ACC112 (cell line): ENCODE results near the gene CNTN4.

ENCODE experiments used
- H2AFZ ChIP-seq: fragments of 200-600 bp; sonication (generic); one replicate; pipeline ENCODE4 v1.6.0; 2017; ENCODE audit warnings: antibody characterized with exemption, low read length; ENCODE audit not compliant: unreplicated experiment
- H3K27ac ChIP-seq: fragments of 200-600 bp; sonication (generic); 2 replicates; pipeline ENCODE4 v1.5.1; 2014; ENCODE audit warnings: low read depth, mild to moderate bottlenecking, antibody characterized with exemption, low read length, moderate library complexity
- H3K27me3 ChIP-seq: fragments of 200-600 bp; sonication (generic); 2 replicates; pipeline ENCODE4 v1.6.1; 2014; ENCODE audit warnings: mild to moderate bottlenecking, antibody characterized with exemption, low read length, moderate library complexity, mixed read lengths; ENCODE audit not compliant: insufficient read depth
- H3K36me3 ChIP-seq: fragments of 200-600 bp; sonication (generic); 2 replicates; pipeline ENCODE4 v1.6.1; 2016; ENCODE audit warnings: mild to moderate bottlenecking, antibody characterized with exemption, low read length, moderate library complexity, mixed read lengths; ENCODE audit not compliant: insufficient read depth
- H3K4me1 ChIP-seq: fragments of 200-600 bp; sonication (generic); one replicate; pipeline ENCODE4 v1.6.1; 2016; ENCODE audit warnings: low read length, mixed read lengths; ENCODE audit not compliant: insufficient read depth, unreplicated experiment, control insufficient read depth
- H3K4me3 ChIP-seq: fragments of 200-600 bp; sonication (generic); 2 replicates; pipeline ENCODE4 v1.5.1; 2014; ENCODE audit warnings: mild to moderate bottlenecking, low read depth, low read length
- H3K79me2 ChIP-seq: fragments of 200-600 bp; sonication (generic); one replicate; pipeline ENCODE4 v1.6.0; 2016; ENCODE audit warnings: low read length; ENCODE audit not compliant: control insufficient read depth, unreplicated experiment, insufficient read depth

Gene CNTN4

GRCh38 chr3:2148561-2149340 is 50.1 kb downstream of the CNTN4 start:
- no peak overlapping the region for H3K27ac ChIP-seq
- no peaks in the 10 kb centered on the region for H3K36me3 ChIP-seq
- no peaks in the 10 kb centered on the region for H3K4me1 ChIP-seq
- H3K4me3 ChIP-seq, result no peak overlapping the region
- no peaks in the 10 kb centered on the region for H3K79me2 ChIP-seq
- H3K27me3 ChIP-seq, result no peaks in the 10 kb centered on the region
- no peak overlapping the region for H2AFZ ChIP-seq

GRCh38 chr3:2153053-2153452 is 54.4 kb downstream of the CNTN4 start:
- Histone ChIP-seq H3K36me3 (no peaks in the 10 kb centered on the region), H3K4me1 (no peaks in the 10 kb centered on the region), H3K27me3 (no peaks in the 10 kb centered on the region), H3K79me2 (no peaks in the 10 kb centered on the region), H3K4me3 (no peak overlapping the region), H3K27ac (no peak overlapping the region), H2AFZ (no peak overlapping the region)

GRCh38 chr3:2153547-2153946 is 54.9 kb downstream of the CNTN4 start:
- H3K4me3 ChIP-seq, result no peak overlapping the region
- no peak overlapping the region for H3K27ac ChIP-seq
- no peaks in the 10 kb centered on the region for H3K27me3 ChIP-seq
- no peaks in the 10 kb centered on the region for H3K36me3 ChIP-seq
- H3K4me1 ChIP-seq, result no peaks in the 10 kb centered on the region
- H2AFZ ChIP-seq, result no peak overlapping the region
- no peaks in the 10 kb centered on the region for H3K79me2 ChIP-seq

DNA sequence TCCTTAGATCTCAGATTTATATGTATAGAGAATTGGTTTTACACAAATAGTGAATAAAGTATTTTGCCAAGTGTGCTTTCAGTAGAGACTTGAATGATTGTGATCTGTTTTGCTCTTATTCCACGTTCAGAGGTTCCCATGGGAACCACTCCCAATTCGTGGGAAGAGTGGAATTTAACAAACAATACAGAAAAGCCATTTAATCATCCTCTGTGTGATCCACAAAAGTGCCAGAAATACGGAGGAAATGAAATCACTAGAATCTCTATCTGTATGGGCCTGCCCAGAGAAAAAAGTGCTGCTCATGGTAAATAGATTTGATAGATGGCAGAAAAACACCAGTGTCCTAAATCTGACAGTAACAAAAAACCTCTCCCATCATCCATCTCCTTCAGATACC is 56.0 kb downstream of the CNTN4 start:
- H3K27ac ChIP-seq, result no peak overlapping the region
- H3K4me1 ChIP-seq, result no peaks in the 10 kb centered on the region
- no peaks in the 10 kb centered on the region for H3K27me3 ChIP-seq

DNA sequence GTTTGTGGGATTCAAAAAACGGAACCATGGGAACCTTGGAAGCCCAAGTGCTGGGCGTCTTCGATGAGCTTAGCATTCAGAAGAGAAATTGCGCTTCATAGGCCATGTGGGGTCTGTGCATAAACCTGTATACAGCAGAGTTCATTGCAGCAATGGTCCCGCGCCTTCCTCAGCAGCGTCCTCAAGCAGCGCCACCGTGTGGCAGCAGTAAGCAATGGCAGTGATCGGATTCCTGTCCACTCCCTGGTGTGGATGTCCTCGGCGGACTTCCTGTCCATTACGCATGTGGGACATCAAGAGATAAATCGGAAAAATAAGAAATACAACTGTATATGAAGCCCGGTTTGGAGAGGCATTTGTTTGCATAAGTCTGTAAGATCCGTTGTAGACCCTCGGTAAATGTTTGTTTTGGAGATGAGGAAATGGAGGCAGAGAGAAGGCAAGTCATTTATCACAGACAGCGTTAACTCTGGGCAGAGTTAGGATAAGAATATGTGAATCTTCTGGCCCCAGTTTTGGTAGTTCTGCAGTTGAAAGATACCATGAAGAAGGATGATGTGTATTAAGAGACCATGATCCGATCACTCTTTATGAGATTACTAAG is 57.7 kb downstream of the CNTN4 start:
- Histone ChIP-seq H2AFZ (no peak overlapping the region), H3K27ac (no peak overlapping the region), H3K4me1 (no peaks in the 10 kb centered on the region), H3K79me2 (no peaks in the 10 kb centered on the region), H3K27me3 (no peaks in the 10 kb centered on the region), H3K4me3 (no peak overlapping the region), H3K36me3 (no peaks in the 10 kb centered on the region)

More for the DNA sequence above, 56.0 kb downstream of the CNTN4 start:
- Histone ChIP-seq H3K79me2 (no peaks in the 10 kb centered on the region), H3K36me3 (no peaks in the 10 kb centered on the region), H2AFZ (no peak overlapping the region), H3K4me3 (no peak overlapping the region)

DNA sequence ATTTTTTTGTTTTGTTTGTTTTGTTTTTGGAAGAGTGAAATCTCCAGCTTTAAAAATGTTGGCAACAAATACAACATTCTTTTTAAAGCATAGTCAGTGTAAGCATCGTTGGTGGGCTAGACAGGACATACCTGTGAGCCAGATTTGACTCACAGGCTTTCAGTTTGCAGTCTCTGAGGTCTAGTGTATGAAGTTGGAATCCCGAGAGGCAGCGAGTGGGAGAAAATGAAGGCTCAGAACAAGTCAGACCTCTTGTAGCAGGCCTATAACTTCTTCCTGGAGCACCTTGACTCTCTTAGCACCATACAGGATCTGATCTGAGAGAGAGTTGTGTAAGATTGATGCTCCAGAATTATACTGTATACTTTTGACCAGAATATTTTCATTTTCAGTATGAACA is 60.2 kb downstream of the CNTN4 start:
- Histone ChIP-seq H2AFZ (no peak overlapping the region), H3K4me1 (no peaks in the 10 kb centered on the region), H3K27ac (no peak overlapping the region), H3K27me3 (no peaks in the 10 kb centered on the region), H3K36me3 (no peaks in the 10 kb centered on the region), H3K79me2 (no peaks in the 10 kb centered on the region), H3K4me3 (no peak overlapping the region)

GRCh38 chr3:2166552-2166951 is 67.9 kb downstream of the CNTN4 start:
- no peaks in the 10 kb centered on the region for H3K36me3 ChIP-seq
- no peaks in the 10 kb centered on the region for H3K79me2 ChIP-seq
- H3K27ac ChIP-seq, result no peak overlapping the region
- no peaks in the 10 kb centered on the region for H3K4me1 ChIP-seq
- no peaks in the 10 kb centered on the region for H3K27me3 ChIP-seq
- no peak overlapping the region for H3K4me3 ChIP-seq
- H2AFZ ChIP-seq, result no peak overlapping the region

DNA sequence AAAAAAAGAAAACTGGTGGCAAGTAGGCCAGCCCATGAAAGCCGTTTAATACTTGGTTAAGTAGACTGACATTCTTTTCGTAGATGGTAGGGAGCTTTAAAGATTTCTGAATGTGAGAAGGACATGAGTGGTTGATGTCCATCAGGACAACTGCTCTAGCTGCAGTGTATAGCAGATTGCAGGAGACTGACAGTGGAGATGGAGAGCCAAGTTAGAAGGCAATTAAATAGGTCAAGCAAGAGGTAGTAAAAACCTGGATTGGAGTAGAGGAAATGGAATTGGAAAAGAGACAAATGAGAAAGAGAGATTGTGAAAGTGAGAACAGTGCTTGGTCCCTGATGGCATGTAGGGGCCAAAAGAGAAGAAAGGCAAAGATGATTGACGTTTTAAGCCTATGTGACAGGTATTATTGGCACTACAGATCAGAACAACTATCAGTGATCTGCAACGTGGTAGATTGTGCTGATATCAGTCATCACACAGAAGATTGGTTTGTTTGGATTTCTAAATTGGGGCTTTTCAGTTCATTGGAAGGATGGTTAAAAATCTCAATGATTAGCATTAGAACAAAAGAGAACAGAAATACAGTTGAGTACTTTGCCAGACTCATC is 74.0 kb downstream of the CNTN4 start:
- no peak overlapping the region for H3K4me3 ChIP-seq
- H3K79me2 ChIP-seq, result no peaks in the 10 kb centered on the region
- H3K4me1 ChIP-seq, result no peaks in the 10 kb centered on the region
- no peaks in the 10 kb centered on the region for H3K27me3 ChIP-seq
- H3K36me3 ChIP-seq, result no peaks in the 10 kb centered on the region
- H2AFZ ChIP-seq, result no peak overlapping the region
- no peak overlapping the region for H3K27ac ChIP-seq

GRCh38 chr3:2180634-2181033 is 82.0 kb downstream of the CNTN4 start:
- Histone ChIP-seq H3K27me3 (no peaks in the 10 kb centered on the region), H3K4me3 (no peak overlapping the region), H3K36me3 (no peaks in the 10 kb centered on the region), H2AFZ (no peak overlapping the region), H3K27ac (no peak overlapping the region), H3K4me1 (no peaks in the 10 kb centered on the region), H3K79me2 (no peaks in the 10 kb centered on the region)

DNA sequence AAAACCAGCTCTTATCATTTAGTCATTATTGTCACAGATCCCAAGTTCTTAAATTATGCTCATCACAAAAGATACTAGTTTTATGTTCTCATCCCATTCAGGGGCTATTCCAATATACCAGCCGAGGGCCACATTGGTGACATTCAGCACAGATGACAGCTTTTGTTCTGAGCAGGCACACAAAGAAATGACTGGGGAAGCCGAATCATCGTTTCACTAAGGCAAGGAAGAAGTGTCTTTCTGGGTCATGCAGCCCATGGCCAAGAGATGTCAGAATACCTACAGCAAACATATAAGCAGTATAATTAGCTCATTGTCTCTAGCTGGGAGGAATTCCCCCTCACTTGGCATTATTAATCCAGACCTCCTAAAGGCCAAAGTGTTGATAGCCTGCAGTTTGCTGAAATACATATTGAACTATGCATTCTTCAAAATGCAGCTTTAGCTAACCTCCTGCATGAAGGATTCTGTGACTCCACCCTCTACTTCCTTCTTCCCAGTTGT is 100.2 kb downstream of the CNTN4 start:
- Histone ChIP-seq H3K79me2 (no peaks in the 10 kb centered on the region), H3K4me1 (no peaks in the 10 kb centered on the region), H3K36me3 (no peaks in the 10 kb centered on the region), H3K4me3 (no peak overlapping the region), H2AFZ (no peak overlapping the region), H3K27ac (no peak overlapping the region), H3K27me3 (no peaks in the 10 kb centered on the region)

GRCh38 chr3:2204054-2204453 is 105.4 kb downstream of the CNTN4 start:
- Histone ChIP-seq H3K27ac (no peak overlapping the region), H2AFZ (no peak overlapping the region), H3K79me2 (no peaks in the 10 kb centered on the region), H3K36me3 (no peaks in the 10 kb centered on the region), H3K4me1 (no peaks in the 10 kb centered on the region), H3K27me3 (no peaks in the 10 kb centered on the region), H3K4me3 (no peak overlapping the region)
